NCI-H748 treated with DMSO at 0.1 percent for 48 hours (cell line): Measurements from ENCODE around the gene IFIT1B.
"Not testable (repeated sequence)": the region's sequence is repeated elsewhere in the genome, so short reads cannot be mapped to it uniquely, and the experiment has no call there.

Experiments
- DNase-seq: peaks from one replicate; lab custom pipeline; 2025; lab: John Stamatoyannopoulos, UW

Gene IFIT1B

GRCh38 chr10:89384474-89385340 is 6.9 kb downstream of the IFIT1B start:
- DNase-seq: no peak

- DNase-seq: no peak
These were observed 10.9 kb downstream of the IFIT1B start for GRCh38 chr10:89388806-89389205.

- DNase-seq: peak; percentile 12
These were observed 11.4 kb downstream of the IFIT1B start for GRCh38 chr10:89389254-89389653.

DNA sequence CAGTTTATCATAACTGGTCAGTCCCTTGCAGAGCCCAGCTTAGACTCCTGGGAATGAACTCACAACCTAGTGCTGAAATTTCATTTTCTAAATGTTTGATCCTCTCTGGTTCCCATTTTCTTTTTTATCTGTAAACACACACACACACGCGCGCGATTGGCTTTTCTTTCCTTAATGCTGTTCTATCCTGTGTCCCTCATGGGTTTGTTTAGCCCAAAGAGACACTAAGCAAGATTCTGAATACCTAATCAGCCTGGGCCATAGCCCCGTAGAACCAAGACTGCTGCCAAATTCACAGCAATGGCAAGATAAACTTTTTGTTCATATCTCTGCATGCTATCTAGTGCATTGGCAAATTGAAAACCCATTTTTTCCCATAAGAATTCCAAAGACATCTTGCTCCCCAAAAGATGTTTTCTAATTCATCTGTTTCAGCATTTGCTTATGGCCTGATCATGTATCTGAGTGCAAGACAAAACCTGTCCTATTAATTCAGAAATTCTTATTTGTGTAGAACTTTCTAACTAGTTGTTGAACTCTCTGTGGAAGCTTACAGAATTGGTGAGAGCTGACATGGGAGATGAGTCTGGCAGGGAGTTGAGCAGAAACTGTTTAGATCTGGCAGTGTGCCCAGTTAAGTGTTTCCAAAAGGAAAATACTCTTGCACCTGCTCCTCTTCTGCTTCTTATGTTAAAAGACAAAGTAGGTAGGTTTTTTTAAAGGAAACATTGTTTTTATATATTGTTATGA is 12.8 kb downstream of the IFIT1B start:
- no peak for DNase-seq

GRCh38 chr10:89391226-89391576 is 13.3 kb downstream of the IFIT1B start:
- DNase-seq: not testable (repeated sequence)

- peak; percentile 39 for DNase-seq
These were observed 14.3 kb downstream of the IFIT1B start, which contains the start of gene IFIT1 for GRCh38 chr10:89391907-89392756. TSS of gene IFIT1 (plus strand) at chr10:89392623. CDS start at chr10:89392713, 90 bp downstream.

GRCh38 chr10:89392974-89393373 is 15.1 kb downstream of the IFIT1B start:
- DNase-seq: no peak

DNA sequence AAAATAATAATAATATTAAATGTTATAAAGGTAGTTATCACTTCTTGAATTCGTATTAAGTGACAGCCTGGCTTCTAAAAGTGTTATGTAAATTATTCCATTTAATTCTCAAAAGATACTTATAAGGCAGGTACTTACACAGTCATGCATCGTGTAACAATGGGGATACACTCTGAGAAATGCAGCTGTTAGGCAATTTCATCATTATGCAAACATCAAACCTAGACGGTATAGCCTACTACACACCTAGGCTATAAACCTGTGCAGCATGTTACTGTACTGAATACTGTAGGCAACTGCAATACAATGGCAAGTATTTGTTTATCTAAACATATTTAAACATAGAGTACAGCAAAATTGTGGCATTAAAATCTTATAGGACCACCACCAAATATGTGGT is 16.0 kb downstream of the IFIT1B start:
- DNase-seq: peak; percentile 25

GRCh38 chr10:89395141-89395540 is 17.3 kb downstream of the IFIT1B start:
- no peak for DNase-seq

DNA sequence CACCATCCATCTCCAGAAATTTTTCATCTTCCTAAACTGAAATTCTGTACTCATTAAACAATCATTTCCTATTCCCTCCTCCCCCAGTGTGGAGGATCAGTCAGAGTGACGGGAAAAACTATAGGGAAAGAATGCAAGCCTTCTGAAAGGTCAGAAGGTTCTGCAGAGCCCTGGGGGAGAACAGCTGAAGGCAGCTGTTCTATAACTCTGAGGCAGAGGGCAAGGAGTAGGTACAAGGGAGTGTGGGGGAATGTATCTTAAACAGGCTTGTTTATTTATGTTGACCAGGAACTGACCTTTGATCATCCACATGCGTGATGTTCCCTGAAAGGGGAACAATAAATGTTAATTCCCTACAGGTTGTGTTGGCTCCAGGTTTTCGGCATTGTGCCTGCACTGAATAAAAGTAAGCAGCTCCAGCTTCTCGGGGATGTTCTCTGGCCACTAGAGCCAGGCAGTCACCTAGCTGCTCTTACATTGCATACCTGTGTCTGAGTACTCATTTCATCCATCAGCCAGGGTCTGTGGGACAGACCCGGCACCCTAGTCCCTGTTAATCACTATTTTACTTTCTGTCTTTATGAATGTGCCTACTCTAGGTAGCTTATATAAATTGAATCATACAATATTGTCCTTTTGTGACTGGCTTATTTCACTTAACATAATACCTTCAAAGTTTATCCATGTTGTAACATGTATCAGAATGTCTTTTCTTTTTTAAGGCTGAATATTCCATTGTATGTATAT is 20.3 kb downstream of the IFIT1B start:
- DNase-seq: no peak

DNA sequence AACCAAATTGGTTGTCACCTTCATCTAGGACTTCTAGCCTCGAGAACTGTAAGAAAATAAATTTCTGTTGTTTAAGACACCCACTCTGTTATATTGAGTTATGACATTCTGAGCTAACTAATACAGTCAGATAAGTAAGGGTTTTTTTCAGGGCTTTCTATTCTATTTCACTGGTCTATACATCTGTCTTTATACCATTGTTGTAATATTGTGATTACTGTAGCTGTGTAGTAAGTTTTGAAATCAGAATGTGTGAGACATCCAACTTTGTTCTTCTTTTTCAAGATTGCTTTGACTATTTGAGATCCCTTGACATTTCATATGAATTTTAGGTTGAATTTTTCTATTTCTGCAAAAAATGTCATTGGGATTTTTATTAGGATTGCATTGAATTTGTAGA is 22.1 kb downstream of the IFIT1B start:
- no peak for DNase-seq

DNA sequence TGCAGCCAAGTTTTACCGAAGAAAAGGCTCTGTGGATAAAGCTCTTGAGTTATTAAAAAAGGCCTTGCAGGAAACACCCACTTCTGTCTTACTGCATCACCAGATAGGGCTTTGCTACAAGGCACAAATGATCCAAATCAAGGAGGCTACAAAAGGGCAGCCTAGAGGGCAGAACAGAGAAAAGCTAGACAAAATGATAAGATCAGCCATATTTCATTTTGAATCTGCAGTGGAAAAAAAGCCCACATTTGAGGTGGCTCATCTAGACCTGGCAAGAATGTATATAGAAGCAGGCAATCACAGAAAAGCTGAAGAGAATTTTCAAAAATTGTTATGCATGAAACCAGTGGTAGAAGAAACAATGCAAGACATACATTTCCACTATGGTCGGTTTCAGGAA is 25.2 kb downstream of the IFIT1B start:
- DNase-seq: no peak

DNA sequence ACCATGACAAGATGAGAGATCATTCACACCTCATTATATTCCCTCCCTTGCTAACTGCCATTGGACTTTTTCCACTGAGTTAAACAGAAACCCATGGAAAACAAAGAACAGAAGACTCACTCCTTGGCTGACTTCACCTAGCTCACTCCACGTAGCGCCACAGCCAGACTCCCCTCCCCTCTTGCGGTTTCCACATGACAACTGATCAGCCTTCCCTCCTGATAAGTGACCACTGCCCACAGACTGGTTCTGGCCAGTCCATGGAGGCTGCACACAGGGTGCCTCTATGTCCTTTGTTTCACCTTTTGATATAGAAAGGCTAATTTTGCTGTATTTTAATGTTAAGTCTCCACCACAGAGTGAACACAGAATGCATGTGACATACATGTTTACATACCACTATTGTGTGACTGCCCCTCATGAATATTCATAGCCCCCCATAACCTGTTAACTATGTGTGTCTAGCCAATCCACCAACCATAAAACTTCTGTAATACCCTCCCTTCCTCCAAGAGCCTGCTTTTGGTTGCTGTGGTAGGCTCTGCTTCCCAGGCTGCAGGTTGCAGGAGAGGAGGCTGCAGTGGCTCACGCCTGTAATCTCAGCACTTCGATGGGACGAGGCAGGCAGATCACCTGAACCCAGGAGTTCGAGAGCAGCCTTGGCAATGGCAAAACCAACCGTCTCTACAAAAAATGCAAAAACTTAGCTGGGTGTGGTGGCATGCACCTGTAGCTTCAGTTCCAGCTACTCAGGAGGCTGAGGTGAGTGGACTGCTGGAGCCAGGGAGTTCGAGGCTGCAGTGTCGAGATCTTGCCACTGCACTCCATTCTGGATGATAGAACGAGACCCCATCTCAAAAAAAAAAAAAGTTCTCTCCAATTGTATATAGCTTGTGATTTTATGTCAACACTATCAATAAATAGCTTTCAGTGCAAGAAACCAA is 26.5 kb downstream of the IFIT1B start:
- no peak for DNase-seq

DNA sequence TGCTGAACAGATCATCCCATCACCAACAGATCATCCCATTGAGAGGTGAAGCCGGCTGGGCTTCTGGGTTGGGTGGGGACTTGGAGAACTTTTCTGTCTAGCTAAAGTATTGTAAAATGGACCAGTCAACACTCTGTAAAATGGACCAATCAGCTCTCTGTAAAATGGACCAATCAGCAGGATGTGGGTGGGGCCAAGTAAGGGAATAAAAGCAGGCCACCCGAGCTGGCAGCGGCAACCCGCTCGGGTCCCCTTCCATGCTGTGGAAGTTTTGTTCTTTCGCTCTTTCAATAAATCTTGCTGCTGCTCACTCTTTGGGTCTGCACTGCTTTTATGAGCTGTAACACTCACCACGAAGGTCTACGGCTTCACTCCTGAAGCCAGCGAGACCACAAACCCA is 28.3 kb downstream of the IFIT1B start:
- DNase-seq: not testable (repeated sequence)

GRCh38 chr10:89407792-89408191 is 29.9 kb downstream of the IFIT1B start:
- not testable (repeated sequence) for DNase-seq

DNA sequence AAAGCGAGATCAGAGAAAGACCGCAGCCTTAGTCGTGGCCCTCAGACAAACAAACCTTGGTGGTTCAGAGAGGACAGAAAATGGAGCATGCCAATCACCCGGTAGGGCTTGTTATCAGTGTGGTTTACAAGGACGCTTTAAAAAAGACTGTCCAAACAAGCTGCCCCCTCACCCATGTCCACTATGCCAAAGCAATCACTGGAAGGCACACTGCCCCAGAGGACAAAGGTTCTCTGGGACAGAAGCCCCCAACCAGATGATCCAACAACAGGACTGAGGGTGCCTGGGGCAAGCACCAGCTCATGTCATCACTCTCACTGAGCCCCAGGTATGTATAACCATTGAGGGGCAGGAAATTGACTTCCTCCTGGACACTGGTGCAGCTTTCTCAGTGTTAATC is 31.4 kb downstream of the IFIT1B start:
- not testable (repeated sequence) for DNase-seq

DNA sequence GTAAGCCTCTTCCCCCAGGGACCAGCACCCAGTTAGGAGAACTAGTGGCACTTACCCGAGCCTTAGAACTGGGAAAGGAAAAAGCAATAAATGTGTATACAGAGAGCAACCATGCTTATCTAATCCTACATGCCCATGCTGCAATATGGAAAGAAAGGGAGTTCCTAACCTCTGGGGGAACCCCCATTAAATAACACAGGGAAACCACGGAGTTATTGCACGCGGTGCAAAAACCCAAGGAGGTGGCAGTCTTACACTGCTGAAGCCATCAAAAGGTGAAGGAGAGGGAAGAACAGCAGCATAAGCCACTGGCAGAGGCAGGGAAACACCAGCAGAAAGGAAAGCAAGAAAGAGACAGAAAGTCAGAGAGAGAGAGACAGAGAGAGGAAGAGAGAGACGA is 32.7 kb downstream of the IFIT1B start:
- DNase-seq: not testable (repeated sequence)

GRCh38 chr10:89411135-89411534 is 33.3 kb downstream of the IFIT1B start:
- peak; percentile 19 for DNase-seq

DNA sequence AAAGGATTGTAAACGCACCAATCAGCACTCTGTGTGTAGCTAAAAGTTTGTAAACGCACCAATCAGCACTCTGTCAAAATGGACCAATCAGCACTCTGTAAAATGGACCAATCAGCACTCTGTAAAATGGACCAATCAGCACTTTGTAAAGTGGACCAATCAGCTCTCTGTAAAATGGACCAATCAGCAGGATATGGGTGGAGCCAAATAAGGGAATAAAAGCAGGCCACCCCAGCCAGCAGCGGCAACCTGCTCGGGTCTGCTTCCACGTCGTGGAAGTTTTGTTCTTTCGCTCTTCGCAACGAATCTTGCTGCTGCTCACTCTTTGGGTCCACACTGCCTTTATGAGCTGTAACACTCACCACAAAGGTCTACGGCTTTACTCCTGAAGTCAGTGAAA is 34.4 kb downstream of the IFIT1B start:
- DNase-seq: not testable (repeated sequence)

- no peak for DNase-seq
These were observed 35.6 kb downstream of the IFIT1B start for GRCh38 chr10:89413398-89413912.
